Lung (tissue), 12 donors: ENCODE data around the gene AQP11. TPM values are rescaled to one million over a fixed set of nuclear protein-coding genes. Genes with fewer than 3 reads are reported as not detected.

ENCODE experiments used
- ATAC-seq: fragments of 200-7000 bp; cut with Tn5 transposase; one replicate; pipeline ENCODE4 v1.9.1; 2020; ENCODE audit warnings: moderate number of reproducible peaks; ENCODE audit not compliant: insufficient read depth, low FRiP score
- DNase-seq, 3 donors: peaks; one replicate each; pipeline ENCODE4 v3.0.0-alpha.2; 2013 to 2017
- H3K27ac ChIP-seq, 2 donors: one replicate each; pipeline ENCODE4 v1.5.1; 2013; ENCODE audit warnings: mild to moderate bottlenecking in 2 of 2, moderate library complexity in 2 of 2, control low read depth in 1 of 2, inconsistent platforms in 1 of 2, low read depth in 1 of 2, low read length in 1 of 2
- H3K27me3 ChIP-seq, 3 donors: one replicate each; pipeline ENCODE4 v1.5.1; 2013; ENCODE audit warnings: low read length in 2 of 3; ENCODE audit not compliant: control insufficient read depth in 3 of 3, insufficient read depth in 3 of 3
- H3K36me3 ChIP-seq, 4 donors: one replicate each; pipeline ENCODE4 v1.5.1; 2013; ENCODE audit warnings: low read length in 4 of 4, mild to moderate bottlenecking in 1 of 4, moderate library complexity in 1 of 4; ENCODE audit not compliant: control insufficient read depth in 4 of 4, insufficient read depth in 4 of 4
- H3K4me1 ChIP-seq, 5 donors: one replicate each; pipeline ENCODE4 v1.5.1; 2013; ENCODE audit warnings: low read length in 5 of 5, mild to moderate bottlenecking in 2 of 5, moderate library complexity in 1 of 5; ENCODE audit not compliant: control insufficient read depth in 5 of 5, insufficient read depth in 5 of 5
- H3K4me3 ChIP-seq: one replicate; pipeline ENCODE4 v1.5.1; 2013; ENCODE audit warnings: mild to moderate bottlenecking, control low read depth, moderate library complexity
- H3K9ac ChIP-seq, 2 donors: one replicate each; pipeline ENCODE4 v1.5.1; 2013; ENCODE audit warnings: low read length in 2 of 2, control low read depth in 1 of 2; ENCODE audit not compliant: insufficient read depth in 1 of 2
- H3K9me3 ChIP-seq, 4 donors: one replicate each; pipeline ENCODE4 v1.5.1; 2013; ENCODE audit warnings: low read length in 3 of 4, mild to moderate bottlenecking in 1 of 4, moderate library complexity in 1 of 4; ENCODE audit not compliant: control insufficient read depth in 4 of 4, insufficient read depth in 3 of 4
- CTCF ChIP-seq: IDR thresholded peaks from 2 replicates; pipeline ENCODE4 v1.5.1; 2012; ENCODE audit warnings: mild to moderate bottlenecking; ENCODE audit errors: control extremely low read depth, extremely low read depth
- WGBS, 2 donors: extraction: QIAGEN DNeasy Blood & Tissue Kit; methylation state at CpG; one replicate each; pipeline ENCODE4 v1.1.7; 2013; 5-methylcytosine and 5-hydroxymethylcytosine counted together
- polyA plus RNA-seq, 2 donors: library from polyadenylated mRNA; stranded (reverse); fragments of 200-250 nt; gene quantifications; one replicate each; pipeline ENCODE4 v1.2.1, GENCODE V29; 2013
- total RNA-seq, 2 donors: library from RNA; depleted of rRNA in 1 of 2; stranded (reverse); fragments of >200 nt in 1 of 2; gene quantifications; one replicate each; pipeline ENCODE4 v1.2.1, GENCODE V29; 2014 to 2021
- donor health status: control.
- donor health status: control.
- donor health status: Bipolar disorder and iron deficiency.
- donor health status: healthy.
- donor health status: DM: yes; HTN: yes; CAD: no.

AQP11 gene
- total and polyA plus RNA-seq, 4 donors: 0.17 to 0.74 (median 0.40) TPM

DNA sequence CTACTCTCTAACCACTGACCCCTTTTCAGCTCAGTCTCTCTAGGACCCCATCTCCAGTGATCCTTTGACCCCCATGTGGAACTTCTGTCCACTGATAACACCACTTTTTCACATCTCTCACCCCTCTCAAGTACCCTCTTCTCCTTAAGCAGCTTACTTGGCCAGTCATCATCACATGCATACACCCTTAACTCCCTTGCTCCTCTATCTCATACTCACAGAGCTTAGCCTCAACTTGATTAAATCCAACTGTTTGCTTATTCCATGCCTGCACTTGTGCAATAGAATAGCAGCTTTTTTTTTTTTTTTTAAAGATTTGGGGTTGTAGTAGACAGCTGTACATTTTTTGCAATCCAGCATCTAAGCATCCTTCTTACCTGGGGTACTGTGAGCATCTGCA is 22.2 kb downstream of the AQP11 start:
- no peak overlapping the region for H3K9ac ChIP-seq
- no peak for TF ChIP-seq CTCF
- H3K27me3 ChIP-seq: no peaks in the 10 kb centered on the region
- no peaks in the 10 kb centered on the region for H3K4me1 ChIP-seq
- ATAC-seq (no peak), DNase-seq (no peak)
- no peak overlapping the region for H3K27ac ChIP-seq
- no peak overlapping the region for H3K4me3 ChIP-seq
- no peaks in the 10 kb centered on the region for H3K9me3 ChIP-seq
- H3K36me3 ChIP-seq: peaks cover 9 to 32% (median 18%) of the 10 kb centered on the region in 4 donors

DNA sequence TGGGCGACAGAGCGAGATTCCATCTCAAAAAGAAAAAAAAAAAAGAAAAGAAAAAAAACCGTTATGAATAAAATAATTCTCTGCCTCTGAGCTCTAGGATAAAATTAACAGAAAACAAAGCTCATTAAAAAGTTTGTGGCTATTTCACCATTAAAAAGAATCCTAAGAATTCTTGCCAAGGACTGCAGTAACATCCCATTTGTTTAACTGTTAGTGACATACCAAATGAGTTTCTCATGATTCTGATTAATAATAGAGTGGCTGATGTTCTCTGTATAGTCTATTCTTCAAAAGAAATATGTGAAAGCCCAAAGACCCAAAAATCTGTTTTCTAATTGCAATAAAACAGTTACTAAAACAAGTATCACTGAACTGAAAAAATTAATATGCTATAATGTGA is 28.1 kb downstream of the AQP11 start:
- H3K9me3 ChIP-seq: no peaks in the 10 kb centered on the region
- no peak overlapping the region for H3K9ac ChIP-seq
- H3K4me3 ChIP-seq: no peak overlapping the region
- no peak for ATAC-seq
- TF ChIP-seq CTCF: no peak
- WGBS, 2 donors: 87 to 95% methylated on average over 3 of the region's 3 CpGs
- no peaks in the 10 kb centered on the region for H3K27me3 ChIP-seq
- no peaks in the 10 kb centered on the region for H3K4me1 ChIP-seq
- no peak overlapping the region for H3K27ac ChIP-seq
- no peak for DNase-seq
- peaks cover 12 to 28% (median 19%) of the 10 kb centered on the region in 4 donors for H3K36me3 ChIP-seq

DNA sequence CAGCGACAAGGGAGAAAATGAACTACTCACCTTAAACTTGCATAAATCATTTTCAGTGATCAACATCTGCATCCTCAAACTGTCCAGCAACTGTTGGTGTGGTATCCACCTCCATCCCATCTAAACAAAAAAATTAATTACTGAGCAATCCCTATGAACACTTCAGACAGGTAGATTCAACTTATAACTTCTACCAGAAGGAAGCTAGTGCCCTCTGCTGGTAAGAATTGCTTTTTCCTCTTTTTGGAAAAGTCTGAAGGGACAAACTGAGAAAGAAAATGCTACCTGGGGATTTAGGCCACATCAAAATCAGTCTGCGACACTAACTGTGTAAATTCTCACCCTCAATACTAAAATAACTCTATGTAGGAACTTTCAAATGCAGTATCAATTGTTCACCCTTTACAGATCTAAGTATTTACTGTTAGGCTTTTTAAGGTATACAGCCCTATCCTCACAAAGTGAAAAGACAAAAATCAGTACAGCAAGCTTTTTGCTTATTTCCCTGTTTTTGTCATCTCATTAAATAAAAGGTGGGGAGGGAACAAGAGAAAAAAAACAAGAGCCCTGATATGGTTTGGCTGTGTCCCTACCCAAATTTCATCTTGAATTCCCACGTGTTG is 29.9 kb downstream of the AQP11 start:
- H3K27me3 ChIP-seq: no peaks in the 10 kb centered on the region
- peak; percentile 41 for TF ChIP-seq CTCF
- H3K9ac ChIP-seq: no peak overlapping the region
- DNase-seq (peak in 2 of 3 donors; percentile 53 to 61), ATAC-seq (no peak)
- peaks cover 17 to 35% (median 21%) of the 10 kb centered on the region in 4 donors for H3K36me3 ChIP-seq
- H3K4me3 ChIP-seq: no peak overlapping the region
- H3K4me1 ChIP-seq: no peaks in the 10 kb centered on the region
- no peaks in the 10 kb centered on the region for H3K9me3 ChIP-seq
- 93 to 99% methylated on average over 3 of the region's 3 CpGs for WGBS, 2 donors
- no peak overlapping the region for H3K27ac ChIP-seq
